Neuronal stem cell (in vitro differentiated cells): Measurements from ENCODE around the gene CEP128.

ENCODE experiments used
- DNase-seq: peaks from one replicate; pipeline ENCODE4 v3.0.0-alpha.2; 2013; ENCODE audit warnings: low spot score
- H2AFZ ChIP-seq: one replicate; pipeline ENCODE4 v1.6.1; 2013; ENCODE audit warnings: mild to moderate bottlenecking, low read length, inconsistent platforms
- H2AK5ac ChIP-seq: 2 replicates; pipeline ENCODE4 v1.6.1; 2013; ENCODE audit warnings: low read depth, mild to moderate bottlenecking, inconsistent platforms, low read length, moderate library complexity, mixed read lengths
- H2BK120ac ChIP-seq: 2 replicates; pipeline ENCODE4 v1.6.1; 2013; ENCODE audit warnings: low read depth, mild to moderate bottlenecking, inconsistent platforms, low read length, moderate library complexity, mixed read lengths
- H2BK12ac ChIP-seq: one replicate; pipeline ENCODE4 v1.6.1; 2013; ENCODE audit warnings: low read length, inconsistent platforms
- H2BK15ac ChIP-seq: 2 replicates; pipeline ENCODE4 v1.6.1; 2013; ENCODE audit warnings: mild to moderate bottlenecking, low read length, inconsistent platforms, mixed read lengths
- H2BK5ac ChIP-seq: one replicate; pipeline ENCODE4 v1.6.1; 2013; ENCODE audit warnings: inconsistent platforms, mild to moderate bottlenecking, low read length, moderate library complexity
- H3K14ac ChIP-seq: one replicate; pipeline ENCODE4 v1.6.1; 2013; ENCODE audit warnings: low read length, inconsistent platforms
- H3K18ac ChIP-seq: 2 replicates; pipeline ENCODE4 v1.6.1; 2013; ENCODE audit warnings: low read length, inconsistent platforms
- H3K23ac ChIP-seq: 2 replicates; pipeline ENCODE4 v1.6.1; 2013; ENCODE audit warnings: low read depth, mild to moderate bottlenecking, mixed read lengths, low read length, inconsistent platforms; ENCODE audit not compliant: poor library complexity
- H3K27ac ChIP-seq: replicated peaks from 3 replicates; pipeline ENCODE4 v1.5.1; 2013; ENCODE audit warnings: low read length, inconsistent platforms
- H3K27me3 ChIP-seq, 3 experiments: 2 replicates each; pipeline ENCODE4 v1.6.1; 2013; ENCODE audit warnings: low read length in 3 of 3, mild to moderate bottlenecking in 2 of 3, inconsistent platforms in 1 of 3, low read depth in 1 of 3, mixed read lengths in 1 of 3, moderate library complexity in 1 of 3; ENCODE audit not compliant: control insufficient read depth in 3 of 3, insufficient read depth in 3 of 3
- H3K36me3 ChIP-seq, 2 donors: replicated peaks in 1 of 2; 2 replicates each; pipeline ENCODE4 v1.6.1; 2013; ENCODE audit warnings: low read length in 2 of 2; ENCODE audit not compliant: control insufficient read depth in 2 of 2, insufficient read depth in 2 of 2
- H3K4ac ChIP-seq: 2 replicates; pipeline ENCODE4 v1.6.1; 2013; ENCODE audit warnings: inconsistent platforms, mild to moderate bottlenecking, low read length, moderate library complexity
- H3K4me1 ChIP-seq, 2 donors: 1 replicate in 1 of 2; 2 replicates in 1 of 2; pipeline ENCODE4 v1.6.1; 2013; ENCODE audit warnings: low read length in 2 of 2, low read depth in 1 of 2; ENCODE audit not compliant: control insufficient read depth in 2 of 2, insufficient read depth in 1 of 2
- H3K4me2 ChIP-seq: one replicate; pipeline ENCODE4 v1.6.1; 2013; ENCODE audit warnings: mild to moderate bottlenecking, low read length, inconsistent platforms; ENCODE audit not compliant: insufficient read depth, poor library complexity, severe bottlenecking
- H3K4me3 ChIP-seq, 2 donors: 2 replicates each; pipeline ENCODE4 v1.5.1; 2013; ENCODE audit warnings: low read length in 2 of 2, mild to moderate bottlenecking in 2 of 2, inconsistent platforms in 1 of 2, moderate library complexity in 1 of 2
- H3K79me1 ChIP-seq: one replicate; pipeline ENCODE4 v1.6.1; 2013; ENCODE audit warnings: low read depth, mild to moderate bottlenecking, inconsistent platforms, low read length, moderate library complexity
- H3K9ac ChIP-seq: one replicate; pipeline ENCODE4 v1.6.1; 2013; ENCODE audit warnings: mild to moderate bottlenecking, low read depth, low read length, inconsistent platforms; ENCODE audit not compliant: poor library complexity
- H3K9me3 ChIP-seq, 2 donors: replicated peaks in 1 of 2; 2 replicates each; pipeline versions ENCODE3 to v1.6.1; 2013; ENCODE audit warnings: low read length in 2 of 2, mild to moderate bottlenecking in 2 of 2, inconsistent platforms in 1 of 2, low read depth in 1 of 2, mixed read lengths in 1 of 2, moderate library complexity in 1 of 2; ENCODE audit not compliant: control insufficient read depth in 2 of 2, insufficient read depth in 1 of 2
- H4K8ac ChIP-seq: one replicate; pipeline ENCODE4 v1.6.1; 2013; ENCODE audit warnings: low read depth, mild to moderate bottlenecking, inconsistent platforms, low read length, moderate library complexity
- H4K91ac ChIP-seq: one replicate; pipeline ENCODE4 v1.6.1; 2013; ENCODE audit warnings: low read length, low read depth, mild to moderate bottlenecking, inconsistent platforms; ENCODE audit not compliant: poor library complexity
- WGBS, 2 donors: extraction: QIAGEN DNeasy Blood & Tissue Kit; methylation state at CpG; one replicate each; pipeline ENCODE4 v1.1.7; 2013; ENCODE audit warnings: missing lambda C conversion rate in 2 of 2, mixed read lengths in 1 of 2; ENCODE audit not compliant: insufficient read length in 2 of 2, insufficient replicate concordance in 1 of 2; ENCODE audit errors: extremely low coverage in 2 of 2; 5-methylcytosine and 5-hydroxymethylcytosine counted together

Gene CEP128

DNA sequence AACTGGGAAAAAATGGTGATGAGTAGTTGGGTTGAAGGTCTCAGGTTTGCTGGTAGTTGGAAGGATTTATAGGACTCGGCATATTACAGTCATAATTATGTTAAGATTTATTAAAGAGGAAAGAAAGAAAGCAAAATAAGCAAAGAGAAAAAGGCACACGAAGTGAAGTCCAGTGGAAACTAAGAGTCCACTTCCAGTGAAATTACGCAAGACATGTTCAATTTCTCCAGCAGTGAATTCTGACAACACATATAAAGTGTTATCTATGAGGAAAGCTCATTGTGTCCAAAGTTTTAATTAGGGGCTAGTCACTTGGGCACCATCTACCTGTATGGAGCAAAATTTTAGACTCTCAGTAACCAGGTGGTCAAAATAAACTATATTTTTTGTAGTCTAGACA is 143.3 kb downstream of the CEP128 start:
- no peak overlapping the region for H2BK12ac ChIP-seq
- H3K27me3 ChIP-seq = no peaks in the 10 kb centered on the region
- H2BK120ac ChIP-seq = no peak overlapping the region
- H2BK5ac ChIP-seq = no peak overlapping the region
- H3K14ac ChIP-seq = no peak overlapping the region
- H3K4ac ChIP-seq = no peak overlapping the region
- H3K27ac ChIP-seq = no peak overlapping the region
- no peaks in the 10 kb centered on the region for H3K9me3 ChIP-seq
- H3K79me1 ChIP-seq = no peaks in the 10 kb centered on the region
- no peak overlapping the region for H2BK15ac ChIP-seq
- H4K91ac ChIP-seq = no peak overlapping the region
- no peak overlapping the region for H2AFZ ChIP-seq
- H3K18ac ChIP-seq = no peak overlapping the region
- no peak overlapping the region for H3K23ac ChIP-seq
- no peaks in the 10 kb centered on the region for H3K36me3 ChIP-seq
- no peak overlapping the region for H3K4me3 ChIP-seq
- WGBS, 2 donors = no CpG with 5 or more reads among the region's 3 CpGs
- no peak overlapping the region for H2AK5ac ChIP-seq
- H4K8ac ChIP-seq = no peak overlapping the region
- no peak overlapping the region for H3K4me2 ChIP-seq
- H3K4me1 ChIP-seq = no peaks in the 10 kb centered on the region
- no peak overlapping the region for H3K9ac ChIP-seq
- DNase-seq = no peak

DNA sequence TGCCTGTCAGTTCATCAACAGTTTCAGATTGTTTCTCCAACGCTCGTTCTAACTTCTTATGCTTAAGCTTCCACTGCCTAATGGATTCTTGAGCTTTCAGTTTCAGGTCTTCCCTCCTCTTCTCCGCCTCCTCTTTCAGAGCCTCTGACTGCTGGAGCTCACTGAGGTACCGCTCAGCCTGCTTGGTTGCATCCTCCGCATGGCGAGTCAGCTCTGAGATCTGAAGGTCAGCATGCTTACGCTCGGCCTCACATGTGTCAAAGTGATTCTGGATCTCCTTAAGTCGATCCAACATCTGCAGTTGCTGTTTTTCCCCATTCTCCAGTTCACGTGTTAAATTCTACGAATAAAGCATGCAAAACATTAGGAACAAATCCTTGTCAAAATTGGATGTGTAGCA is 148.8 kb downstream of the CEP128 start:
- Histone ChIP-seq H3K79me1 (no peaks in the 10 kb centered on the region), H3K36me3 (peaks cover 0 to 7% of the 10 kb centered on the region in 2 donors), H2AK5ac (no peak overlapping the region), H3K4me2 (no peak overlapping the region), H3K4ac (no peak overlapping the region), H2BK120ac (no peak overlapping the region), H2AFZ (no peak overlapping the region), H3K9me3 (no peaks in the 10 kb centered on the region), H4K91ac (no peak overlapping the region), H3K4me1 (no peaks in the 10 kb centered on the region), H3K14ac (no peak overlapping the region), H3K23ac (no peak overlapping the region), H4K8ac (no peak overlapping the region), H3K9ac (no peak overlapping the region), H3K18ac (no peak overlapping the region), H3K27me3 (no peaks in the 10 kb centered on the region), H2BK12ac (no peak overlapping the region), H2BK15ac (no peak overlapping the region), H3K4me3 (no peak overlapping the region), H2BK5ac (no peak overlapping the region), H3K27ac (no peak overlapping the region)
- no CpG with 5 or more reads among the region's 11 CpGs for WGBS, 2 donors
- DNase-seq = no peak

DNA sequence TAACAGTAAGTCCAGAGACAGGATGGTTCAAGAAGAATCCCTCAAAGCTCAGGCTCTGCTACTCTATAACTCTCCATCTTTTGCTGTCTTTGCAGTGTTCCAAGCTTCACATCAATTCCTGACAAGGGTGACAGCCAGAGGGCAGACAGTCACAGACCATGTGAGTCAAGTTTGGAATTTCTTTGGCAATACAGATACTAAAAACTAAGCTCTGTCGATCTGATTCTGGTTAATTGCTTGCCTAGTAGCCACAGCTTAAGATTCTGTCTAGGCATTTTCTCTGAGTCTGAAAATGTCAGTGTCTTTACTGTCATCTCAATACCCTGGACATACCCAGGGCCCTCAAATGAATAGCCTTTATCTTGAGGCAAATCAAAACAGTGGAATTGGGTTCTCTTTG is 153.7 kb downstream of the CEP128 start:
- Histone ChIP-seq H3K79me1 (no peaks in the 10 kb centered on the region), H3K9me3 (no peaks in the 10 kb centered on the region), H3K14ac (no peak overlapping the region), H2BK12ac (no peak overlapping the region), H3K27ac (no peak overlapping the region), H2BK15ac (no peak overlapping the region), H3K4me2 (no peak overlapping the region), H2AK5ac (no peak overlapping the region), H4K91ac (no peak overlapping the region), H3K23ac (no peak overlapping the region), H3K9ac (no peak overlapping the region), H3K4ac (no peak overlapping the region), H3K18ac (no peak overlapping the region), H3K27me3 (no peaks in the 10 kb centered on the region), H3K4me3 (no peak overlapping the region), H2BK120ac (no peak overlapping the region), H2AFZ (no peak overlapping the region), H2BK5ac (no peak overlapping the region), H3K4me1 (no peaks in the 10 kb centered on the region), H4K8ac (no peak overlapping the region), H3K36me3 (peaks cover 0 to 11% of the 10 kb centered on the region in 2 donors)
- no peak for DNase-seq
- WGBS, 2 donors = no CpG with 5 or more reads among the region's 1 CpG

DNA sequence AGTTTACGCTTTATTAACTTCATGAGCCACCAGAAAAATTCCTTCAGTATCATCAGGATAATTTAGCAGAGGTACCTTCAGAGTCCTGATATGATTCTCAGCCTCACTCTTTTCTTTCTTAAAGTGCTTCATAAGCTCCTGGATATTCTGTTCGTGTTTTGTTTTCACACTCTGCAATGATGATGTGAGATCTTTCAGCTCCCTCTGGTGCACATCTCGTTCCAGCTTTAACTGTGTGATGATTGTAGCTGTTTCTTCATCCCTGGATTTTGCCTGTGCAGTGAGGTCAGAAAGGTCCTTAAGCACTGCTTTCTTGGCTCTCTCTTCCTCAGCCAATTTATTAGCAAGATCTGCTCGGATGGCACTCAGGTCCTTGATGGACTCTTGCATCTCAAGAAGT is 156.7 kb downstream of the CEP128 start:
- no peak overlapping the region for H3K4ac ChIP-seq

More for the DNA sequence above, 156.7 kb downstream of the CEP128 start:
- no peak overlapping the region for H3K23ac ChIP-seq
- H4K8ac ChIP-seq = no peak overlapping the region
- H3K27me3 ChIP-seq = no peaks in the 10 kb centered on the region
- no peak overlapping the region for H3K14ac ChIP-seq
- no peak overlapping the region for H2BK12ac ChIP-seq
- no peaks in the 10 kb centered on the region for H3K79me1 ChIP-seq
- H2AFZ ChIP-seq = no peak overlapping the region
- no CpG with 5 or more reads among the region's 4 CpGs for WGBS, 2 donors
- H3K18ac ChIP-seq = no peak overlapping the region
- no peak overlapping the region for H4K91ac ChIP-seq
- no peak overlapping the region for H2AK5ac ChIP-seq
- peaks cover 0 to 5% of the 10 kb centered on the region in 2 donors for H3K36me3 ChIP-seq
- no peaks in the 10 kb centered on the region for H3K4me1 ChIP-seq
- no peak overlapping the region for H2BK15ac ChIP-seq
- no peaks in the 10 kb centered on the region for H3K9me3 ChIP-seq
- no peak overlapping the region for H3K4me3 ChIP-seq
- no peak overlapping the region for H2BK120ac ChIP-seq
- no peak overlapping the region for H2BK5ac ChIP-seq
- no peak for DNase-seq
- H3K27ac ChIP-seq = no peak overlapping the region
- no peak overlapping the region for H3K4me2 ChIP-seq
- H3K9ac ChIP-seq = no peak overlapping the region
